Trophoblast cell (in vitro differentiated cells and primary cell): ENCODE results near the gene DEFB126.

Experiments
- DNase-seq, 2 donors: peaks; one replicate each; pipeline ENCODE4 v3.0.0-alpha.2; 2016
- H2AFZ ChIP-seq: 2 replicates; pipeline ENCODE4 v1.6.1; 2013; ENCODE audit warnings: low read length, moderate library complexity, mild to moderate bottlenecking; ENCODE audit not compliant: insufficient read depth, poor library complexity
- H2AK5ac ChIP-seq: 2 replicates; pipeline ENCODE4 v1.6.1; 2013; ENCODE audit warnings: mild to moderate bottlenecking, low read length
- H2BK120ac ChIP-seq: 2 replicates; pipeline ENCODE4 v1.6.1; 2013; ENCODE audit warnings: low read length, mild to moderate bottlenecking, moderate library complexity; ENCODE audit not compliant: insufficient read depth, poor library complexity
- H2BK12ac ChIP-seq: 2 replicates; pipeline ENCODE4 v1.6.1; 2013; ENCODE audit warnings: mild to moderate bottlenecking, low read length, moderate library complexity
- H2BK5ac ChIP-seq: 2 replicates; pipeline ENCODE4 v1.6.1; 2013; ENCODE audit warnings: low read length, low read depth, moderate library complexity, mild to moderate bottlenecking; ENCODE audit not compliant: poor library complexity
- H3K14ac ChIP-seq: 2 replicates; pipeline ENCODE4 v1.6.1; 2013; ENCODE audit warnings: mild to moderate bottlenecking, low read length
- H3K18ac ChIP-seq: 2 replicates; pipeline ENCODE4 v1.6.1; 2013; ENCODE audit warnings: mild to moderate bottlenecking, low read length
- H3K23ac ChIP-seq: 2 replicates; pipeline ENCODE4 v1.6.1; 2013; ENCODE audit warnings: low read length
- H3K27ac ChIP-seq: 2 replicates; pipeline ENCODE4 v1.5.1; 2013; ENCODE audit warnings: low read depth, mild to moderate bottlenecking, inconsistent platforms, low read length, moderate library complexity
- H3K27me3 ChIP-seq: 2 replicates; pipeline ENCODE4 v1.6.1; 2013; ENCODE audit warnings: inconsistent platforms, mild to moderate bottlenecking, low read length, moderate library complexity; ENCODE audit not compliant: insufficient read depth
- H3K36me3 ChIP-seq, 2 experiments: 1 replicate in 1 of 2; 2 replicates in 1 of 2; pipeline ENCODE4 v1.6.1; 2013; ENCODE audit warnings: low read length in 2 of 2, mild to moderate bottlenecking in 2 of 2, moderate library complexity in 1 of 2; ENCODE audit not compliant: insufficient read depth in 2 of 2, control insufficient read depth in 1 of 2
- H3K4ac ChIP-seq: 2 replicates; pipeline ENCODE4 v1.6.1; 2013; ENCODE audit warnings: low read depth, mild to moderate bottlenecking, low read length, moderate library complexity
- H3K4me1 ChIP-seq, 2 experiments: 1 replicate in 1 of 2; 2 replicates in 1 of 2; pipeline ENCODE4 v1.6.1; 2013; ENCODE audit warnings: low read length in 2 of 2, mild to moderate bottlenecking in 2 of 2, moderate library complexity in 1 of 2; ENCODE audit not compliant: insufficient read depth in 2 of 2, control insufficient read depth in 1 of 2
- H3K4me2 ChIP-seq: 2 replicates; pipeline ENCODE4 v1.6.1; 2013; ENCODE audit warnings: inconsistent platforms, mild to moderate bottlenecking, low read length, moderate library complexity
- H3K4me3 ChIP-seq: 2 replicates; pipeline ENCODE4 v1.5.1; 2013; ENCODE audit warnings: mild to moderate bottlenecking, low read depth, low read length, inconsistent platforms
- H3K79me1 ChIP-seq: one replicate; pipeline ENCODE4 v1.6.1; 2013; ENCODE audit warnings: low read length
- H3K79me2 ChIP-seq: 2 replicates; pipeline ENCODE4 v1.6.1; 2013; ENCODE audit warnings: low read length, mild to moderate bottlenecking; ENCODE audit not compliant: control insufficient read depth, insufficient read depth, poor library complexity
- H3K9ac ChIP-seq: 2 replicates; pipeline ENCODE4 v1.6.1; 2013; ENCODE audit warnings: mild to moderate bottlenecking, low read length
- H3K9me3 ChIP-seq: 2 replicates; pipeline ENCODE4 v1.6.1; 2013; ENCODE audit warnings: low read depth, mild to moderate bottlenecking, control low read depth, inconsistent platforms, low read length; ENCODE audit not compliant: insufficient read depth
- H4K12ac ChIP-seq: 2 replicates; pipeline ENCODE4 v1.6.1; 2013; ENCODE audit warnings: low read depth, mild to moderate bottlenecking, low read length, moderate library complexity
- H4K8ac ChIP-seq: 2 replicates; pipeline ENCODE4 v1.6.1; 2013; ENCODE audit warnings: low read depth, mild to moderate bottlenecking, low read length, moderate library complexity
- H4K91ac ChIP-seq: one replicate; pipeline ENCODE4 v1.6.1; 2013; ENCODE audit warnings: low read depth, mild to moderate bottlenecking, low read length, moderate library complexity
- WGBS: extraction: QIAGEN DNeasy Blood & Tissue Kit; methylation state at CpG from one replicate; pipeline ENCODE4 v1.1.7; 2013; ENCODE audit warnings: missing lambda C conversion rate; ENCODE audit not compliant: insufficient read length, insufficient coverage; ENCODE audit errors: extremely low coverage; 5-methylcytosine and 5-hydroxymethylcytosine counted together

Gene DEFB126

DNA sequence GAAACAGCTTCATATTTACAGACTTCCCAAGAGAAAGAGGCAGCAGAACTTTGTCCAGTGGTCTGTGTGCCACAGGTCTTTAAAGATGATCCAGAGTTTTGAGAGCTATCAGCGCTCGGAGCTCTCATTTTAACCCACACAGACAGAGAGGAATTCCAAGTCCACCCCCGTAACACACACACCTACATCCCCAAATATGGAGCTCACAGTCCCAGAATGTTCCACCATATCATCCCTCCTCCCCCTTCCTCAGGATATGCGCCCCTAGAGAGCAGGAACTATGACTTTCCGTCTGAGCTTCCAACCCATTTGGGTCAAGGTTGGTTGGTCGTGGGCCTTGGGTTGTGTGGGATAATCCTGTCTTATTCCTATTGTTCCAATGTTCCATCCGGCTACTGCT, 47.2 kb downstream of the DEFB126 start, which contains the start of gene DEFB128:
DEFB128 (minus strand) TSS at position 101 of the 400 bp plus-strand sequence; CDS start at position 13, 88 bp downstream.
- Histone ChIP-seq H4K12ac (no peak within 1 kb of the TSS), H3K79me1 (no peaks in the 10 kb centered on the region), H2AK5ac (no peak within 1 kb of the TSS), H3K23ac (no peak within 1 kb of the TSS), H2AFZ (no peak within 1 kb of the TSS), H2BK5ac (no peak within 1 kb of the TSS), H3K79me2 (no peaks in the 10 kb centered on the region), H3K27ac (no peak within 1 kb of the TSS), H3K18ac (no peak within 1 kb of the TSS), H3K4me3 (no peak within 1 kb of the TSS), H3K36me3 (no peaks in the 10 kb centered on the region), H3K14ac (no peak within 1 kb of the TSS), H2BK12ac (no peak within 1 kb of the TSS), H4K91ac (no peak within 1 kb of the TSS), H3K4me2 (no peak within 1 kb of the TSS), H2BK120ac (no peak within 1 kb of the TSS), H3K9me3 (peaks cover 3% of the 10 kb centered on the region), H3K27me3 (no peaks in the 10 kb centered on the region), H3K4me1 (no peaks in the 10 kb centered on the region), H4K8ac (no peak within 1 kb of the TSS), H3K9ac (no peak within 1 kb of the TSS), H3K4ac (no peak within 1 kb of the TSS)
- no CpG with 5 or more reads among the region's 7 CpGs for WGBS
- DNase-seq, result no peak
